GM18498 (cell line): ENCODE data around the gene ZNF208.
A peak's percentile ranks its signal among the peaks of the same experiment; 100 is the strongest.
"Not testable (repeated sequence)": the region's sequence is repeated elsewhere in the genome, so short reads cannot be mapped to it uniquely, and the experiment has no call there.

Source experiments
- ATAC-seq: cut with Tn5 transposase; IDR thresholded peaks from one replicate; pipeline ENCODE4 v1.9.1; 2021; ENCODE audit warnings: mild to moderate bottlenecking, moderate library complexity; ENCODE audit not compliant: unreplicated experiment

ZNF208 gene

DNA sequence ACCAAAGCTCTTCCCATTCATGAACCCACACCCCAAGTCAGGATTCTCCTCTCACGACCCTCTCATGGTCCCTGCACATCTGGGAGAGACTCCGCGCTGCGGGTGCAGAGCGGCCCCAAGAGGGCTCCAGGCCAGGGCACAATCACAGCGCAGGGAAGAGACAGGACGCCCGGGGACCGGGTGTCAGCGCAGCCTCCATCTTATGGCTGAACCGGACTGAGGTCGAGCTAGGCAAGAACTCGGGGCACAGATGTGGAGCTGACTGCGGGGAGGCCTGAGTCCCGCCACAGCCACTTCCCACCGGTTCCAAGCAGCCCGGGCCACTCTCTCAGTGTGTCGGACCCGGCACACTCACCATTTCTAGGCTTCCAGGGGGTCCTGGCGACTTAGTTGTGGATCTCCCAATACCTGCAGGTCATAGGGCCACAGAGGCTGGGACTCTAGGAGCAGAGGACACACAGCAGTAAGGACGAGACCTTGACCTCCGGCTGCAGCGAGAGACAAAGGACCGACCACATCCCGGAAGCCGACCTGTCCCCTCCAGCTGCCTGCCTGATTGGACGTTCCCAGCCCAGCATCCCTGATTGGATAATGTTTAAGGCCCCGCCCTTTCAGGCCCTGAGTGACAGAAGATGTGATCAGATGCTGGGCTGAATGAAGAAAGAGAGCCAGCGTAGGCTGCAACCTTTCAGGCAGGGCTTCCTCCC, at the start of gene ZNF208:
Gene ZNF208, minus strand, starts transcription at position 507 of the 707 bp plus-strand sequence. Its CDS starts 149 bp downstream, at position 358.
- ATAC-seq: not testable (repeated sequence)

GRCh38 chr19:22052644-22053013, 41.9 kb upstream of the ZNF208 start:
- peak; percentile 19 for ATAC-seq

DNA sequence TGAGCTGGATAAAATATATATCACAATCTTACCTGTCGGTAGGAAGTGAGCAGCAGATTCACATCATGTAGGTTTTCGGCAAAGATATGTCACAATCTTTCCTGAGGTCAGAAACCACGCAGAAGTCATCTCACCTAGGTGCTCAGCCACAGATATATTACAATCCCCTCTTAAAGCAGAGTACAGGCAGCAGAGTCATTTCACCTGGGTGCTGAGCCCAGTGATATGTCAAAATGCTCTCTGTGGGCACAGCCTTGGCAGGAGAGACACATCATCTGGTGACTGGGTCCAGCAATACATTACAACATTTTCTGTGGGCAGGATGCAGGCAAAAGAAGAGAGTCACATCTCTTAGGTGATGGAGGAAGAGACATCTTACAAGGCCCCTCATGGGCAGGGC, 30.4 kb upstream of the ZNF208 start:
- ATAC-seq: not testable (repeated sequence)

DNA sequence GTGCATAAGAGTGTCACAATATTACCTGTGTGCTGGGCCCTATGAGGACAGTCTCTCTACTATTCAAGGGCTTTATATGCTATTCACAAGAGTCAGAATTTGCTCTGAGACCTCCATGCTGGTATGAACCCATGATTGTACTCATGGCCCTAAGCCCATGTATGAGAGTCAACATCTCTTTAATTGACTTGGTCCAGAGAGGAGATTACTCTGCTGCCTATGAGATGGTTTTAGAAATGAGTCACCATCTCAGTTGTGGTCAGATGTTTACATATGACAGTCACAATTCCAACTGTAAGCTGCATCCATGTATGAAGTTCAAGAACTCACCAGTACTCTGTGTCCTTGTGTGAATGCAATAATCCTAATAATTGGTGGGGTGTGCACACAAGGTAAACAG, 19.9 kb upstream of the ZNF208 start:
- ATAC-seq: no peak

DNA sequence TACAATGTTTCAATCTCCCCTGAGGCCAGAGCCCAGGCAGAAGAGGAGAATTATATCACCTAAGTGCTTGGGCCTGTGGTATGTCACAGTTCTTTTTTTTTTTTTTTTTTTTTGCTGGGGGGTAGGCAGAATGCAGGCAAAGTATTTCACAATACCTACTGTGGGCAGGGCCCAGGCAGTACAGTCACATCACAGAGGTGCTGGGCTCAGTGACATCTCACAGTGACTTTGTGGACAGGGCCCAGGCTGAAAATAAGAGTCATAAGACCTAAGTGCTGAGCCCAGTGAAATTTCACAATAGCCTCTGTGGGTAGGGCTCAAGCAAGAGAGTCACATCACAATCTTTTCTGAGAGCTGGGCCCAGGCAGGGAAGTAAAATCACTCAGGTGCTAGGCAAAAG, 15.9 kb upstream of the ZNF208 start:
- no peak for ATAC-seq

DNA sequence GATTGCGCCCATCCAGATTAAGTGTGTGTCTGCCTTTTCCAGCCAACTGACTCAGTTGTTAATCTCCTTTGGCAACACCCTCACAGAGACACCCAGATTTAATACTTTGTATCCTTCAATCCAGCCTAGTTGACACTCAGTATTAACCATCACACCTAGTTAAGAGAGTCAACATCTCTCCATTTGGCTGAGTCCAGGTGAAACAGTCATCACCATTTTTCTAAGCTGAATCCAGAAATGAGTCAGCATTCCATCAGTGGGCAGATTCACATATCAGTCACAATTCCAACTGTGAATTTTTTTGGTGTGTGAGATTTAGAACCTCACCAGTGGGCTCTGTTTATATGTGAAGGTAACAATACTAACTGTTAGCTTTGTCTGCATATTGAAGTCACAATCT, 14.8 kb upstream of the ZNF208 start:
- ATAC-seq: not testable (repeated sequence)

DNA sequence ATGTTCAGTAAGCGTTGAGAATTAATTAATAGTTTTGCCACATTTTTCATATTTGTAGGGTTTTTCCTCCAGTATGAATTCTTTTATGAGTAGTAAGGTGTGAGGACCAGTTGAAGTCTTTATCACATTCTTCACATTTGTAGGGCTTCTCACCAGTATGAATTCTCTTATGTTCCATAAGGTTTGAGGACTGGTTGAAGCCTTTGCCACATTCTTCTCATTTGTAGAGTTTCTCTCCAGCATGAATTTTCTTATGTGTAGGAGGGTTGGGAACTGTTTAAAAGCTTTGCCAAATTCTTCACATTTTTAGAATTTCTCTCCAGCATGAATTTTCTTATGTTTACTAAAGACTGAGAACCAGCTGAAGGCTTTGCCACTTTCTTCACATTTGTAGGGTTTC, 40.3 kb downstream of the ZNF208 start:
- no peak for ATAC-seq

- no peak for ATAC-seq
These were observed 63.0 kb downstream of the ZNF208 start for GRCh38 chr19:21947775-21948174.

DNA sequence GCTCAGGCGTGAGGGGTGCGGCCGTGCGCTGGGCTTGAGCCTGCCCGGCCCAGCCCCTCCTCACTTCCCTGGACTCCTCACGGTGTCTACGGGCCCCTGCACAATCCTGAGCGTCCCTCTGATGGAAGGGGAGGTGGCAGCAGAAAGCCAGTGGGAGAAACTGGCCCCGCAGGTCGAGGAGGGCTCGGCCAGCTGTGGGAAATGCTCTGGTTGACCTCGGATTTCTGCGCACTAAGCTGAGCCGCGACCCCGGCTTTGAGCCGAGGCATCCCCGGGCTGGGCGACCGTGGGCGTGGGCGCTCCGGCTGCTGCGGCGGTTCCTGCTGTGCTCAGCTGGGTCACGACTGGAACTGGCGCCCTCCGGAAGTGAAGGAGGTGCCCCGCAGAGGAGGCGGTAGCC, 70.1 kb downstream of the ZNF208 start:
- no peak for ATAC-seq

- no peak for ATAC-seq
These were observed 76.2 kb downstream of the ZNF208 start for GRCh38 chr19:21934593-21934992.

DNA sequence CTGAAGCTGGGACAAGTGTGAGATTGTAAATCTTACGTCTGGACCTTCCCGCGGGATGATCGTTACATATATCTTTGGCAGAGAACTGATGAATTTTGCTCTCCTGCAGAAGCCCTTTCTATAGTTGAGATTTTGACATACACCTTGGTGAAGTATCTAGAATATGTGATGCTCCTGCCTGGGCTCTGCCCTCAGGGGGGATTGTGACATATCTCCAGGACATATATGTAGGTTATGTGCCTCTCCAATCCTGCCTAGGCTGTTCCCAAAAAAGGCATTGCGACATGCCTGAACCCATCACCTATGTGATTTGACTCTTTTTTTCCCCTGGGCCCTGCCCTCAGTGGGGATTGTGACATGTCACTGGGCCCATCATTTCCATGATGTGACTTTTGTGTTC, 76.6 kb downstream of the ZNF208 start:
- ATAC-seq: no peak

- no peak for ATAC-seq
These were observed 88.5 kb downstream of the ZNF208 start for GRCh38 chr19:21922276-21922675.

DNA sequence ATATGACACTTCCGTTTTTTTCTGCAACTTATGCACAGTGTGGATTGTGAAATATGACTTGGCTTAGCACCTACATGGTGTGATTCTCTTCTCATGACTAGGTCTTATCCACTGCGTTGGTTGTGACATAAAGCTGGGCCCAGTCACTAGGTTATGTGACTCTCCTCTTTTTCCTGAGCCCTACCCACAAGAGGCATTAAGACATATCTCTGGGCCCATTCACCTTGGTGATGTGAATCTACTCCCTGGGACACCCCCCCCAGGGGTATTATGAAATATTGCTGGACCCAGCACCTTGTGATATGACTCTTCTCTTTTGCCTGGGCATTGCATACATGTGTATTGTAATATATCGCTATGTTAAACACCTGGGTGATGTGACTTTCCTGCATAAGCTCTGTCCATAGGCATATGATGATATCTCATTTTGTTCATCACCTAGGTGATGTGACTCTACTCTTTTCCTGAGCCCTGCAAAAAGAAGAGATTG, 89.0 kb downstream of the ZNF208 start:
- ATAC-seq: no peak

GRCh38 chr19:21915411-21915810, 95.3 kb downstream of the ZNF208 start:
- ATAC-seq: no peak

DNA sequence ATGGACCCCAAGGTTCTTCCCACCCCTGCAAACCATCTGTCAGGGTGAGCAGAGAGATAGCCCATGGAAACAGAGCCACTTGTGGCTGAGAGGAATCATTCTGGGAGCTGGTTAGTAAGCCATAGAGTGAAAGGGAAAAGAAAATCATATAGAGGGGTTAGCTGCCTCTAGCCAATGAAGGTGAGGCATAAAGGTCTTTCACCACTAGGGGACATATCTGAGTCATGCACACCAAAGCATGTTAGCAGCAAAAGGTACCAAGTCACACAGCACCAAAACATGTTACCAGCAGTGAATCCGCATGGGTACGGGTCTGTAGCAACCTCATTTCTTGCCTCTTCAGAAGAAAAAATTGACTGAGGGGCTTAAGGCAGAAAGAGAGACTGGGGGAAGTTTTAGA, 98.1 kb downstream of the ZNF208 start:
- no peak for ATAC-seq

- no peak for ATAC-seq
These were observed 100.4 kb downstream of the ZNF208 start for GRCh38 chr19:21910318-21910717.

DNA sequence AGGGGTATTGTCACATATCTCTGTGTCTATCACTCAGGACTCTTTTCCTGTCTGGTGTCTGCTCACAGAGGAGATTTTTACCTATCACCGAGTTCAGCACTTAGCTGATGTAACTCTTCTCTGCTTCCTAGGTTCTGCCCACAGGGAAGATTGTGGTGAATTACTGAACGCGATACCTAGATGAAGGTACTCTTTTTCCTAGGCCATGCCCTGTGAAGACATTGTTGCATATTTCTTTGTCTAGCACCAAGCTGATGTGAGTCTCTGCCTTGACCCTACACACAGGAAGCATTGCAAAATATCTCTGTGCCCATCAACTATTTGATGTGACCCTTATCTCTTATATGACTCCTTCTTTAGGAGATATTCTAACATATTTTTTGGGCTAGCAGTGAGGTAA, 102.7 kb downstream of the ZNF208 start:
- no peak for ATAC-seq

DNA sequence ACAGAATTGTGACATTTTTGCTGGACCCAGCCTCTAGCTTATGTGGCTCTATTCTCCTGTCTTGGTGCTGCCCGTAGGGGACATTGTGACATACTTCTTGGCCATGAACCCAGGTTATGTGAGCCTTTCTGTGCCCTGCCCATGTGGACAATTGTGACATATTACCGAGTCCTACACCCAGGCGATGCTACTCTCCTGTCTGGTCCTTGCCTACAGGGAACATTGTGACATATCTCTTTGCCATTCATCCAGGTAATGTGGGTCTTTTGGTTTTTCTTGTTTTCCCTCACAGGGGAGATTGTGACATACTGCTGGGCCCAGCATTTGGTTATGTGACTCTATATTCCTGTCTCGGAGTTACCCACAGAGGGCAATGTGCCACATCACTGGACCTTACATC, 103.2 kb downstream of the ZNF208 start:
- no peak for ATAC-seq

DNA sequence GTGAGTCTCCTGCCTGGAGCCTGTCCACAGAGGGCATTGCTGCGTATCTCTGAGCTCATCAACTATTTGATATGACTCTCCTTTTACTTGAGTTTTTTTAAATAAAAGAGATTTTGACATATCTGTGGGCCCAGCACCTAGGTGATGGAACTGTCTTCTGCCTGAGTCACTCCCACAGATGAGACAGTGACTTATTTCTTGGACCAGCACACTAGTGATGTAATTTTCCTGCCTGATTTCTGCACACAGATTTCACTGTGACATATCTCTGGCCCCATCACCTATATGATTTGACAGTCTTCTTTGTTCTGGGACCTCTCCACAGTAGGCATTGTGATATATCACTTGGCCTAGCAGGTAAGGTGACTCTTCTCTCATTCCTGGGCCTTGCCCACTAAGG, 108.2 kb downstream of the ZNF208 start:
- no peak for ATAC-seq

DNA sequence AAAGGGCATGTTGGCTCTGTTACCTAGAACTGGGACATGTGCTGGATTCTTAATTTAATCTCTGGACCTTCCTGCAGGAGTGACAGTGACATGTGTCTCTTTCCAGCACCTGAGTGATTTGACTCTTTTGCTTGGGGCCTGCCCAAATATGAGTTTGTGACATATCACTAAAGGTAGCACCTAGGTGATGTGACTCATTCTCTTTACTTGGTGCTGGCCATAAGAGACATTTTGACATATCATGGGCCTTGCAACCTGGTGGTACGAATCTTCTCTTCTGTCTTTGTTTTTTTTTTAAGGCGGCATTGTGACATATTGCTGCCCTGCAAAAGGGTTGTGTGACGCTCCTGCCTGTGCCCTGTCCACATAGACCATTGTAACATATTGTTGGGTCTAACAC, 108.9 kb downstream of the ZNF208 start:
- ATAC-seq: no peak

DNA sequence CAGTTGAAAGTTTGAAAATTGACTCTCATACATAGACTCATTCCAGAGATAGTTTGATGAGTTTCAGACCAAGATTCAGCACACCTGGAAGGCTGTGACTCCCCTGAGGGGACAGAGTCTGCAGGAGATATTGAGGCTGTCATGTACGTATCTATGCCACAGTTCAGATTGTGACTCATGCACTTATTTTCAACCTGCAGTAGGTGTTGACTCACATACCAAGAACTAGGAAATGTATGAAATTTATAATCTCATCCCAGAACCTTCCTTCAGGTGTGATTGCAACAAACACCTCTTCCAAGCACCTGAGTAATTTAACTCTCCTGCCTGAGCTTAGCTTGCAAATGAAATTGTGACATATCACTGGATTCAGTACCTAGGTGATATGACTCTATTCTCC, 110.3 kb downstream of the ZNF208 start:
- ATAC-seq: no peak

- ATAC-seq: no peak
These were observed 119.7 kb downstream of the ZNF208 start for GRCh38 chr19:21891086-21891485.

- ATAC-seq: not testable (repeated sequence)
These were observed 120.7 kb downstream of the ZNF208 start for GRCh38 chr19:21890017-21890416.
